HG03432 (cell line): ENCODE measurements around the gene TAF11L7.
"Not testable (repeated sequence)": the region's sequence is repeated elsewhere in the genome, so short reads cannot be mapped to it uniquely, and the experiment has no call there.

Experiments used
- ATAC-seq: cut with Tn5 transposase; IDR thresholded peaks from one replicate; pipeline ENCODE4 v1.9.1; 2021; ENCODE audit warnings: mild to moderate bottlenecking, moderate library complexity; ENCODE audit not compliant: unreplicated experiment

TAF11L7 gene

DNA sequence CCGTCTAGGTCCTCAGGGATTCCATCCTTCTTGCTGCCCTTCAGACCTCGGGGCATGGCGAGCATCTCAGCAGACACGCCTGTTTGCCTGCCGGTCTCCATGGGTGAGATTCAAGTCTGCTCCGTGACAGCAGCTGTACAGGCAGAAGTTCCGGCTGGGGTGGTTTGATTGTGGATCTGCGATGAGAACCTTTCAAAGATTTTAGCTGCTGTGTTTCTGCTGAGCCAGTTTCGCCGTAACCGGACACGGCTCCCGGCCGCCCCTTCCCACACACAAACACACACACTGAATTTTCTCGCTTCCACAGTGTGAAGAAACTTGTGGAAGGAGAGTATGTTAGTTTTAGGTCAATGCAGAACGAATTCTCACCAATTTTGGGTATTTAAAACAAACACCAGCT is at the start of gene TAF11L7:
TSS of gene TAF11L7 (minus strand) at position 101 of the 400 bp plus-strand sequence.
- ATAC-seq: not testable (repeated sequence)

DNA sequence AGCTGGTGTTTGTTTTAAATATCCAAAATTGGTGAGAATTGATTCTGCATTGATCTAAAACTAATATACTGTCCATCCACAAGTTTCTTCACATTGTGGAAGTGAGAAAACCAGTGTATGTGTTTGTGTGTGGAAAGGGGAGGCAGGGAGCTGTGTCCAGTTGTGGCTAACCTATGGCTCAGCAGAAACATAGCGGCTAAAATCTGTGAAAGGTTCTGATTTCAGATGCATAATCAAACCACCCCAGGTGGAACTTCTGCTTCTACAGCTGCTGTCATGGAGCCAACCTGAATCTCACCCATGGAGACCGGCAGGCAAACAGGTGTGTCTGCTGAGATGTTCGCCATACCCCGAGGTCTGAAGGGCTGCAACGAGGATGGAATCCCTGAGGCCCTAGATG is 48.6 kb upstream of the TAF11L7 start, which contains the start of gene TAF11L14:
TSS of gene TAF11L14 (plus strand) at position 301 of the 400 bp plus-strand sequence.
- no peak for ATAC-seq

DNA sequence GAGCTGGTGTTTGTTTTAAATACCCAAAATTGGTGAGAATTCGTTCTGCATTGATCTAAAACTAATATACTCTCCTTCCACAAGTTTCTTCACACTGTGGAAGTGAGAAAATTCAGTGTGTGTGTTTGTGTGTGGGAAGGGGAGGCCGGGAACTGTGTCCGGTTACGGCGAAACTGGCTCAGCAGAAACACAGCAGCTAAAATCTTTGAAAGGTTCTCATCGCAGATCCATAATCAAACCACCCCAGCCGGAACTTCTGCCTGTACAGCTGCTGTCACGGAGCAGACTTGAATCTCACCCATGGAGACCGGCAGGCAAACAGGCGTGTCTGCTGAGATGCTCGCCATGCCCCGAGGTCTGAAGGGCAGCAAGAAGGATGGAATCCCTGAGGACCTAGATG is 46.2 kb upstream of the TAF11L7 start, which contains the start of gene TAF11L13:
TSS of gene TAF11L13 (plus strand) at position 301 of the 400 bp plus-strand sequence.
- not testable (repeated sequence) for ATAC-seq

DNA sequence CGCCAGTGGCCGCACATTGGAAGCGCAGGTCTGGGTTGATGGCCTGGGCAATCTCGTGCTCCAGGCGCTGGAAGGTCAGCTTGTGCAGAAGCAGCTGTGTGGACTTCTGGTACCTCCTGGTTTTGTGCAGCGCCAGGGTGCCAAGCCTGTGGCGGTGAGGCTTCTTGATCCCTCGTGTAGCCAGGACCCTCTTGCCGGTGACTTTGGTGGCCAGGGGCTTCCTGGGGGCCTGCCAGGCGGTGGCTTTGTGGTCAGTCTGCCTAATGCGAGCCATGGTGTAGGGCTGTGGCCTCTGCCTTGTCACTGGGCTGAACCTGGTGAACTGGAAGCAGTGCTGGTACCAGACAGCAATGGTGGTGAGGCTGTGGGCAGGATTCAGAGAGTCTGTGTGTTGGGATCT is 40.1 kb upstream of the TAF11L7 start:
- no peak for ATAC-seq

DNA sequence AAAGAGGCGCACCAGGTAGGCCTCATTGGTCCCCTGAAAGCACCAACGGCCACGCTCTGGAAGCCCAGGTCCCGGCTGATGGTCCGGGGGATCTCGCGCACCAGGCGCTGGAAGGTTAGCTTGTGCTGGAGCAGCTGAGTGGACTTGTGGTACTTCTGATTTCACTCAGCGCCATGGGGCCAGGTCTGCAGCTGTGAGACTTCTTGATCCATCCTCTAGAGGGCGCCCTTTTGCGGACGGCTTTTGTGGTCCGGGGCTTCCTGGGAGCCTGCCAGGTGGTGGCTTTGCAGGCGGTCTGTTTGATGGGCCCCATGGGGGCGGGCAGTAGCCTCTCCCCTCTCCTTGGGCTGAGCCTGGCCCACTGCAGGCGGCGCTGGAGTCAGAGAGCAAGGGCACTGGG is 35.1 kb upstream of the TAF11L7 start:
- no peak for ATAC-seq

DNA sequence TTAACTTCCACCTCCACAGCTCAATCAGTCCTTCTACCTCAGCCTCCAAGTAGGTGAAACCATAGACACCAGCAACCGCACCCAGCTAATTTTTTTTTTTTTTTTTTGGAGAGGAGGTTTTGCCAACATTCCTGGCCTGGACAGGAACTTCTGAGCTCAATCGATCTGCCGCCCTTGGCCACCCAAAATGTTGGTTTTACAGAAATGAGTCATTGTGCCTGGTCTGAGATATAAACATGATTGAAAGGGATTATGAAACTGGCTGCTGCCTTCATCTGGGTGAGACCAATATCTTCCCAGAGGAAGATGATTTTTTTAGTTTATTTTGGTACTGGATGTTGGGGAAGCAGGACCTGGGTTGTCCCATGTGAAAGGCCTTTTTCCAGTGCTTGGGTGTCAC is 33.8 kb upstream of the TAF11L7 start:
- no peak for ATAC-seq

DNA sequence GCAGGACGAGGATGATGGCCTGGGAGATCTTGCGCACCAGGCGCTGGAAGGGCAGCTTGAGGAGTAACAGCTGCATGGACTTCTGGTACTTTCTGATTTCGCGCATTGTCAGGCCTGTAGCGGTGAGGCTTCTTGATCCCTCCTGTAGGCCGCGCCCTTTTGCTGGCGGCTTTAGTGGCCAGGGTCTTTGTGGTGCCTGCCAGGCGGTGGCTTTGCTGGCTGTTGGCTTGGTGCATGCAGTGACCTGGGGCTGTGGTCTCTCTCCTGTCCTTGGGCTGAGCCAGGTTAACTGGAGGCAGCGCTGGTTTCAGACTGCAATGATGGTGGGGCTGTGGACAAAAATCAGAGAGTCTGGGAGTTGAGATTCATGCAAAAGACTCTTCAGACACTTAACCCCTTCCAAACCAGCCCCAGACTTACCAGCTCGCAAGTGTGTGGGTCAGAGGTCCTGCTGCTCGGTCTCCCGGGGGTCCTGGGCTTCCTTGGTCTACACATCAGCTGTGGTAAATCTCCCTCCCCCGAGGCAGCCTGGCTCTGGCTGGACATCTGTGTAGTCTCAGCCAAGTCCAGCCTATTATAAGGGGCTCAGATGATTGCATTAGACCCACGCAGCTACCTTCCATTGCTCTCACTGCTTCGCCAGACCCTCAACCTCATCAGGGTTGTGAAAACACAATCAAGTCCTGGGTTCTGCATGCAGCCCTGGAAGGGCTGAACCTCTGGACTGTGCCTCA is 29.5 kb upstream of the TAF11L7 start:
- no peak for ATAC-seq

DNA sequence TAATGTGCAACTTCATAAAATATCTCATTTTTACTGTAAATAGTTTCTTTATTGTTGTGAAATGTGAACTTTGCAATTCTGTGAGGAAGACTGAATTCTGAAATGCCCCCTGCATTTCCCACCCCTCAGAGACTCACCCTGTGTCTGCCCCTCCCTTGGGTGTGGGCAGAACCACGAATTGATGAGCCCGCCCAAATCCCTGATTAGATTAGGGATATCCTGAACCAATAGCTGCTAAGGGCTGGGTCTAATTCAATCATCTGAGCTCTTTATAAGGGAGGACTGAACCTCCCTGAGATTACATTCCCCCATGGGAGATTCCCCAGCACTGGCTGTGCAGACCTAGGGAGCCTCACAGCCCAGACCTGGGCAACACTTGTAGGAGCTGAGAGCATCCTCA is 24.5 kb upstream of the TAF11L7 start, which contains the start of gene TAF11L12:
TSS of gene TAF11L12 (plus strand) at position 301 of the 400 bp plus-strand sequence.
- not testable (repeated sequence) for ATAC-seq

DNA sequence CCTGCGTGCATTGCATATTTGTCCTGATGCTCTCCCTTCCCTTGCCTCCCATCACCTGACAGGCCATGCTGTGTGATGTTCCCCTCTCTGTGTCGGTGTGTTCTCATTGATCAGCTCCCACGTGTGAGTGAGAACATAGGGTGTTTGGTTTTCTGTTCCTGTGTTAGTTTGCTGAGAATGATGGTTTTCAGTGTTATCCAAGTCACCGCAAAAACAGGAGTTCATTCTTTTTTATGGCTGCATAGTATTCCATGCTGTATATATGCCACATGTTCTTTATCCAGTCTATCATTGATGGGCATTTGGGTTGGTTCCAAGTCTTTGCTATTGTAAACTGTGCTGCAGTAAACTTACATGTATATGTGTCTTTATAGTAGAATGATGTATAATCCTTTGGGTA is 21.9 kb upstream of the TAF11L7 start:
- not testable (repeated sequence) for ATAC-seq

DNA sequence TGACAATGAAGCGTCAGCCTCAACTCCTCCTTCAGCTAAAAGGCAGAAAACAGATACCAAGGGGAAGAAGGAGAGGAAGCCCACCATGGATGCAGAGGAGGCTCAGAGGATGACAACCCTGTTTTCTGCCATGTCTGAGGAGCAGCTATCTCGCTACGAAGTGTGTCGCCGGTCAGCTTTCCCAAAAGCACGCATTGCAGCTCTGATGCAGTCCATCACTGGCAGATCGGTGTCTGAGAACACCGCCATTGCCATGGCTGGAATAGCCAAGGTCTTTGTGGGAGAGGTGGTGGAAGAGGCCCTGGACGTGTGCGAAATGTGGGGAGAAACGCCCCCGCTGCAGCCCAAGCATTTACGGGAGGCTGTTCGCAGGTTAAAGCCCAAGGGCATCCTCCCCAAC is 19.4 kb upstream of the TAF11L7 start:
- ATAC-seq: no peak

DNA sequence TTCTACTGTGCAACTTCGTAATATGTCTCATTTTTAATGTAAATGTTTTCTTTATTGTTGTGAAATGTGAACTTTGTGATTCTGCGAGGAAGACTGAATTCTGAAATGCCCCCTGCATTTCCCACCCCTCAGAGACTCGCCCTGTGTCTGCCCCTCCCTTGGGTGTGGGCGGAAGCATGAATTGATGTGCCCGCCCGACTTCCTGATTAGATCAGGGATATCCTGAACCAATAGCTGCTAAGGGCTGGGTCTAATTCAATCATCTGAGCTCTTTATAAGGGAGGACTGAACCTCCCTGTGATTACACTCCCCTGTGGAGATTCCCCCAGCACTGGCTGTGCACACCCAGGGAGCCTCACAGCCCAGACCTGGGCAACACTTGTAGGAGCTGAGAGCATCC is 18.3 kb upstream of the TAF11L7 start, which contains the start of gene TAF11L11:
TSS of gene TAF11L11 (plus strand) at position 304 of the 400 bp plus-strand sequence.
- ATAC-seq: not testable (repeated sequence)

DNA sequence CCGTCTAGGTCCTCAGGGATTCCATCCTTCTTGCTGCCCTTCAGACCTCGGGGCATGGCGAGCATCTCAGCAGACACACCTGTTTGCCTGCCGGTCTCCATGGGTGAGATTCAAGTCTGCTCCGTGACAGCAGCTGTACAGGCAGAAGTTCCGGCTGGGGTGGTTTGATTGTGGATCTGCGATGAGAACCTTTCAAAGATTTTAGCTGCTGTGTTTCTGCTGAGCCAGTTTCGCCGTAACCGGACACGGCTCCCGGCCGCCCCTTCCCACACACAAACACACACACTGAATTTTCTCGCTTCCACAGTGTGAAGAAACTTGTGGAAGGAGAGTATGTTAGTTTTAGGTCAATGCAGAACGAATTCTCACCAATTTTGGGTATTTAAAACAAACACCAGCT is 12.2 kb upstream of the TAF11L7 start, which contains the start of gene TAF11L10:
TSS of gene TAF11L10 (minus strand) at position 101 of the 400 bp plus-strand sequence.
- not testable (repeated sequence) for ATAC-seq

DNA sequence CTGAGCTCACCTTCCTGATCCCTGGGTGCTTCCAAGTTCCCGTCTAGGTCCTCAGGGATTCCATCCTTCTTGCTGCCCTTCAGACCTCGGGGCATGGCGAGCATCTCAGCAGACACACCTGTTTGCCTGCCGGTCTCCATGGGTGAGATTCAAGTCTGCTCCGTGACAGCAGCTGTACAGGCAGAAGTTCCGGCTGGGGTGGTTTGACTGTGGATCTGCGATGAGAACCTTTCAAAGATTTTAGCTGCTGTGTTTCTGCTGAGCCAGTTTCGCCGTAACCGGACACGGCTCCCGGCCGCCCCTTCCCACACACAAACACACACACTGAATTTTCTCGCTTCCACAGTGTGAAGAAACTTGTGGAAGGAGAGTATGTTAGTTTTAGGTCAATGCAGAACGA is 8.7 kb upstream of the TAF11L7 start, which contains the start of gene TAF11L9:
TSS of gene TAF11L9 (minus strand) at position 140 of the 400 bp plus-strand sequence.
- ATAC-seq: not testable (repeated sequence)

DNA sequence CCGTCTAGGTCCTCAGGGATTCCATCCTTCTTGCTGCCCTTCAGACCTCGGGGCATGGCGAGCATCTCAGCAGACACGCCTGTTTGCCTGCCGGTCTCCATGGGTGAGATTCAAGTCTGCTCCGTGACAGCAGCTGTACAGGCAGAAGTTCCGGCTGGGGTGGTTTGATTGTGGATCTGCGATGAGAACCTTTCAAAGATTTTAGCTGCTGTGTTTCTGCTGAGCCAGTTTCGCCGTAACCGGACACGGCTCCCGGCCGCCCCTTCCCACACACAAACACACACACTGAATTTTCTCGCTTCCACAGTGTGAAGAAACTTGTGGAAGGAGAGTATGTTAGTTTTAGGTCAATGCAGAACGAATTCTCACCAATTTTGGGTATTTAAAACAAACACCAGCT is 5.3 kb upstream of the TAF11L7 start, which contains the start of gene TAF11L8:
TSS of gene TAF11L8 (minus strand) at position 101 of the 400 bp plus-strand sequence.
- ATAC-seq: not testable (repeated sequence)
